Stimulated activated CD8-positive, alpha-beta memory T cell treated with anti-CD3 and anti-CD28 coated beads, Interleukin-7, amount 100 ng/mL, for 48 hours (primary cell): Measurements from ENCODE around the gene TMC1.
"Not testable (repeated sequence)": the region's sequence is repeated elsewhere in the genome, so short reads cannot be mapped to it uniquely, and the experiment has no call there.

Source experiments
- DNase-seq, 2 donors: peaks; one replicate each; pipeline ENCODE4 v3.0.0-alpha.2; 2020; ENCODE audit warnings: low read depth in 1 of 2; ENCODE audit errors: extremely low read depth in 1 of 2

TMC1 gene

GRCh38 chr9:72524820-72525540 lies 3.6 kb downstream of the TMC1 start:
- DNase-seq, result peak in 1 of 2 donors; percentile 34

- peak; percentile 50 to 76 for DNase-seq
Measured at GRCh38 chr9:72526901-72527800, 5.7 kb downstream of the TMC1 start.

GRCh38 chr9:72527801-72528195 lies 6.4 kb downstream of the TMC1 start:
- DNase-seq, result no peak

- DNase-seq, result no peak
Measured at GRCh38 chr9:72529531-72529930, 8.1 kb downstream of the TMC1 start.

GRCh38 chr9:72533322-72533721 lies 11.9 kb downstream of the TMC1 start:
- no peak for DNase-seq

GRCh38 chr9:72534931-72535330 lies 13.5 kb downstream of the TMC1 start:
- DNase-seq, result no peak

- DNase-seq, result no peak
Measured at GRCh38 chr9:72537011-72537545, 15.7 kb downstream of the TMC1 start.

GRCh38 chr9:72537671-72538070 lies 16.3 kb downstream of the TMC1 start:
- no peak for DNase-seq

GRCh38 chr9:72538921-72539702 lies 17.7 kb downstream of the TMC1 start:
- no peak for DNase-seq

- no peak for DNase-seq
Measured at GRCh38 chr9:72539824-72540347, 18.5 kb downstream of the TMC1 start.

- DNase-seq, result no peak
Measured at GRCh38 chr9:72540348-72540873, 19.0 kb downstream of the TMC1 start.

- DNase-seq, result not testable (repeated sequence)
Measured at GRCh38 chr9:72542537-72542833, 21.1 kb downstream of the TMC1 start.

- DNase-seq, result no peak
Measured at GRCh38 chr9:72542917-72543316, 21.5 kb downstream of the TMC1 start.

GRCh38 chr9:72551306-72551705 lies 29.9 kb downstream of the TMC1 start:
- no peak for DNase-seq

GRCh38 chr9:72552356-72552755 lies 30.9 kb downstream of the TMC1 start:
- DNase-seq, result no peak

GRCh38 chr9:72554221-72554641 lies 32.8 kb downstream of the TMC1 start:
- DNase-seq, result no peak

- peak in 1 of 2 donors; percentile 73 for DNase-seq
Measured at GRCh38 chr9:72557549-72557948, 36.1 kb downstream of the TMC1 start.

- no peak for DNase-seq
Measured at GRCh38 chr9:72560086-72560485, 38.7 kb downstream of the TMC1 start.

GRCh38 chr9:72563806-72564205 lies 42.4 kb downstream of the TMC1 start:
- no peak for DNase-seq

- no peak for DNase-seq
Measured at GRCh38 chr9:72564479-72565281, 43.3 kb downstream of the TMC1 start.
